Choroid plexus epithelial cell (primary cell): ENCODE results near the gene TBCD.

Source experiments
- DNase-seq: peaks from one replicate; pipeline ENCODE4 v3.0.0-alpha.2; 2010; ENCODE audit warnings: low read depth
- H3K4me3 ChIP-seq: 2 replicates; pipeline ENCODE4 v1.5.1; 2011; ENCODE audit warnings: low read depth, mild to moderate bottlenecking, control low read depth, low read length, moderate library complexity
- TF ChIP-seq, protein P1 (sequence below): conservative IDR thresholded peaks from 2 replicates; pipeline ENCODE4 v1.5.1; 2011; ENCODE audit warnings: low read depth, mild to moderate bottlenecking, control low read depth, inconsistent platforms, low read length, moderate library complexity

Gene TBCD

DNA sequence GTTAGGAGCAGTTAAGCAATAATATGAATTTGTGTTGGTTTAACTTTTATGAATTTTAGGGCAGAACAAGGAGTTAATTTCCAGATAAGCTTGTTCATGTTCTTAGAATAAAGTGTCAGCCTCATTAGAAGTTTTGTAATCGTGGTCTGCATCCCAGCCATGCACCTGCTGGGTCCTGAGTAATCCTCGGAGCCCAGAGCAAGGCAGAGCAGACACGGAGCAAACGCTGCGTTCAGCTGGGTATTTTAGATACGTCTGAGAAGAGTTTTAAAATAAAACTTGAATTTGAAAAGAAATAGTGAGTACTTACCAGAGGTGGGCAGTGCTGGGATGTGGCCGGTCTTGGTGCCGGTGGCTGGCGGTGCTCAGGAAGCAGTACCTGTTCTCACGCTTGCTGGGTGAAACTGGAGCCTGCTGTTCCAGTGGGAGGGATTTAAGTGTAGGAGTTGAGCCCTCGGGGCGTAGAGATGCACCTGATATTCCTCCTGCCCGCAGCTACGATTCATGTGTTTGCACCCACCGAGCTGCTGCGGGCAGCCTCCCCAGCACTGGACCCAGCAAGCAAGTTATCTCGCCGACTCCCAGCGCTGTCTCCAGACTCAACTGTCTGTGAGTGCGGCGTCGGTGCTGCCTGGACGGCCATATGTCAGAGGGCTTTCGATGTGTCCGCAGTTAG lies 87.9 kb downstream of the TBCD start, which contains the start of gene ZNF750:
ZNF750 (minus strand) TSS at position 406 of the 676 bp plus-strand sequence. CDS start 7,568 bp downstream, outside the sequence.
- TF ChIP-seq, protein P1, sequence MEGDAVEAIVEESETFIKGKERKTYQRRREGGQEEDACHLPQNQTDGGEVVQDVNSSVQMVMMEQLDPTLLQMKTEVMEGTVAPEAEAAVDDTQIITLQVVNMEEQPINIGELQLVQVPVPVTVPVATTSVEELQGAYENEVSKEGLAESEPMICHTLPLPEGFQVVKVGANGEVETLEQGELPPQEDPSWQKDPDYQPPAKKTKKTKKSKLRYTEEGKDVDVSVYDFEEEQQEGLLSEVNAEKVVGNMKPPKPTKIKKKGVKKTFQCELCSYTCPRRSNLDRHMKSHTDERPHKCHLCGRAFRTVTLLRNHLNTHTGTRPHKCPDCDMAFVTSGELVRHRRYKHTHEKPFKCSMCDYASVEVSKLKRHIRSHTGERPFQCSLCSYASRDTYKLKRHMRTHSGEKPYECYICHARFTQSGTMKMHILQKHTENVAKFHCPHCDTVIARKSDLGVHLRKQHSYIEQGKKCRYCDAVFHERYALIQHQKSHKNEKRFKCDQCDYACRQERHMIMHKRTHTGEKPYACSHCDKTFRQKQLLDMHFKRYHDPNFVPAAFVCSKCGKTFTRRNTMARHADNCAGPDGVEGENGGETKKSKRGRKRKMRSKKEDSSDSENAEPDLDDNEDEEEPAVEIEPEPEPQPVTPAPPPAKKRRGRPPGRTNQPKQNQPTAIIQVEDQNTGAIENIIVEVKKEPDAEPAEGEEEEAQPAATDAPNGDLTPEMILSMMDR: no peak
- DNase-seq: no peak
- H3K4me3 ChIP-seq: no peak within 1 kb of the TSS

DNA sequence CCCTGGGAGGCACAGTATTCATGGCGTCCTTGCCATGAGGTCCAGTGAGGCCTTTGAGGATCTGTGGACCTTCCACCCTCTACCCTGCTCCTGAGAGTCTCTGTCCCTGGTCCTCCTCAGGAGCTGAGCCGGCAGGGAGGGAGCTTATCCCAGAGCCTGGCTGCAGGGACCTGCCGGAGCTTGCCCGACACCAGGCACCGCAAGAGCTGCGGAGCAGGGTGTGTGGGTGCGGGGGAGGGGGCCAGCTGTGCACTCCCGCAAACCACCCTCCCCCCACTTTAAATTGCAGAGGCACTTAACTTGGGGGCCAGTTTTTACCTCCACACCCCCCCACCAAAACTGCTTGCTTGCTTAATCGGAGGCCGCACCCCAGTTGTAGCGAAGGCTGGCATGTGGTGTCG lies 88.6 kb downstream of the TBCD start:
- TF ChIP-seq, protein P1: no peak
- no peak for DNase-seq
- no peak overlapping the region for H3K4me3 ChIP-seq

DNA sequence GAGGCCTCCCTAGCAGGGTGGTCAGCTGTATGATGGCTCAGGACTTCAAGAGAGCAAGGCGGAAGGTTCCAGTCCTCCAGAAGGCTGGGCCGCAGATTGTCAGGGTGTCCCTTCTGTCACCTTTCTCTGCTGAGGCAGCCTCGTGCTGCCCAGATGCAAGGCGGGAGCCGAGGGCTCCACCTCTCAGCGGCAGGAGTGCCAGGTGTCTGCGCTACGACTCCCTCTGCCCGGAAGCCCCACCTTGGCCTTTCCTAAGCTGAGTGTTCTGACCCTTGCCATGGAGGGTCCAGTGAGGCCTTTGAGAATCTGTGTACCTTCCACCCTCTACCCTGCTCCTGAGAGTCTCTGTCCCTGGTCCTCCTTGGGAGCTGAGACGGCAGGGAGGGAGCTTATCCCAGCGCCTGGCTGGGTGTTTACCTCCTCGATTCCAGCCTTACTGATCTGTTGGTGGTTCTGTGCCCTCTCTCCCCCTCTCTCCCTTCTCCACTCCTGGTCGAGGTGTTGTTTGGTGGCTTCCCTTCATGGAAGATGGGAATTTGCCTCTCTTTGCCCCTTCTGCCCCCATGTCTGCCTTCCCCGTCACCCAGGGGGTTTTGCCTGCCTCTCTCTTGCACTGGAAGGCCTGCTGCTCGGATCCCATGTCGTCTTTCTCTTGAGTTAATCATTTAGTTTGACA lies 90.2 kb downstream of the TBCD start:
- TF ChIP-seq, protein P1: no peak

DNA sequence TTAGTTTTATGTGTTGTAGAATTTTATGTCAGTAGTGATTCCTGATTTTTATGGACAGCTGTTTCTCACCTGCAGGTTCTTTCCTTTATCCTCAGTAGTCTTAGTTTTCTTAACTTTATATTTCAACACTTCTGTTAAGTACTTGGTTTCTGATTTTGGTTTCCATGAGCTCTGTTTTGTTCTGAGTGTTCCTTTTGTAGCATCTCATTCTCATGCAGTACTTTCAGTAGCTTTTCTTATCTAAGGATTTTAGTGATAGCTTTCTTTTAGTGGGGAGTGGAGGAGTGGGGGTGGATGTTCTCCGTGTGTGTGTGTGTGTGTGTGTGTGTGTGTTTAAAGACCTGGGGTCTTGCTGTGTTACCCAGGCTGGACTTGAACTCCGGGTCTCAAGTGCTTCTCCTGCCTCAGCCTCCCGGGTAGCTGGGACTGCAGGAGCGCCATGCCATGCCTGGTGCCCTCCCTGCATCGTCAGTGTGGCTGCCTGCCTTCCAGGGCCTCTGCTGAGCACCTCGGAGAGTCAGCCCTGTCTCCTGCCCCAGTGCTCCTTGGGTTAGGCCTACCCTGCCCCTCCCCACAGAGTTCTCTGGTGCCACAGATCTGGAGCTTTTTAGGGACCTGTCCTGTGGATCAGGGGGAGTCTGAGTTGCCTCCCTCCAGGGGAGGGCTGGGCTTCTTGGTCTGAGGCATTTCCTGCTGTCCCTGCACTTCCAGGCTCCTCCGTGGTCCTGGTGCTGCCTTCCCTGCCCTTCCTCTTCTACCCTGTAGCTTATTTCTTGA lies 92.2 kb downstream of the TBCD start:
- no peak overlapping the region for H3K4me3 ChIP-seq
- no peak for DNase-seq
- TF ChIP-seq, protein P1: no peak

More for the DNA sequence above, 90.2 kb downstream of the TBCD start:
- no peak for DNase-seq
- H3K4me3 ChIP-seq: no peak overlapping the region

DNA sequence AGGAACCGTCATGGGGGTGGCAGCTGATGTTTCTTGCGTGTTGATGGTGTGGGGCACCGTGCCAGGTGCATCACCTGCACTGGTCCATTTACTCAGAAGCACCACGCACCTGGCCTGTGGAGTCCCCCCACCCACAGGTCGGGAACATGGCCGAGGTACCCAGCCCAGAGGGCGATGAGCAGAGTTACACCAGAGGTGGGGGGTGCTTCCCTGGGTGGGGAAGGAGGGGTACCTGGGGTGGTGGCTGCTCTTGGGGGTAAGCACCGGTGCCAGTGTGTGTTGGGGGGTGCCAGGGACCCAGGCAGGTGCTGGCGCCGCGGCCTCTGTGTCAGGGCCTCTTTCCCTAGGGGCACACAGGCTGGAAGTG lies 92.9 kb downstream of the TBCD start:
- TF ChIP-seq, protein P1: no peak
- H3K4me3 ChIP-seq: peak overlapping the region; percentile 63
- no peak for DNase-seq

DNA sequence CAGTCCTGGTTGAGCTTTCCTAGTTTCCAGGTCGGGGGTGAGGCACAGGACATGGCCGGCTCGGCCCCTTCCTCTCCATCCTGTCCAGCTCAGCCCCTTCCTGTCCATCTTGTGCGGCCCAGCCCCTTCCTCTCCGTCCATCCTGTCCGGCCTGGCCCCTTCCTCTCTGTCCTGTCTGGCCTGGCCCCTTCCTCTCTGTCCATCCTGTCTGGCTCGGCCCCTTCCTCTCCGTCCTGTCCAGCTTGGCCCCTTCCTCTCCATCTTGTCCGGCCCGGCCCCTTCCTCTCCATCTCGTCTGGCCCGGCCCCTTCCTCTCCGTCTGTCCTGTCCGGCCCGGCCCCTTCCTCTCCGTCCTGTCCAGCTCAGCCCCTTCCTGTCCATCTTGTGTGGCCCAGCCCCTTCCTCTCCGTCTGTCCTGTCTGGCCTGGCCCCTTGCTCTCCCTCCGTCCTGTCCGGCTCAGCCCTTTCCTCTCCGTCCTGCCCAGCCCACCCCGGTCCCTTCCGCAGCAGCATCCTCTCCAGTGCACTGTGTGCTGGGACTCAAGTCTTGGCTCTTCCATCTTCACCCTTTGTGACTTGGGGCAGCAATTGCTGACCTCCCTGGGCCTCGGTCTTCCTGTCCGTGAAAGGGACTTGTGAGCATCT lies 93.4 kb downstream of the TBCD start:
- TF ChIP-seq, protein P1: no peak
- DNase-seq: peak; percentile 74

More for the DNA sequence above, 93.4 kb downstream of the TBCD start:
- H3K4me3 ChIP-seq: peak overlapping the region; percentile 63
